ENCODE results near the gene ZSCAN12. TPM values are rescaled to one million over a fixed set of nuclear protein-coding genes. Genes with fewer than 3 reads are reported as not detected.

The ZSCAN12 gene
- total RNA-seq, 2 experiments from 2014 or later: 8.4 to 10.5 TPM

- H3K4me2 ChIP-seq (ENCODE audit: low read length): no peak overlapping the region
Measured at GRCh38 chr6:28356666-28357020, 42.9 kb downstream of the ZSCAN12 start.

DNA sequence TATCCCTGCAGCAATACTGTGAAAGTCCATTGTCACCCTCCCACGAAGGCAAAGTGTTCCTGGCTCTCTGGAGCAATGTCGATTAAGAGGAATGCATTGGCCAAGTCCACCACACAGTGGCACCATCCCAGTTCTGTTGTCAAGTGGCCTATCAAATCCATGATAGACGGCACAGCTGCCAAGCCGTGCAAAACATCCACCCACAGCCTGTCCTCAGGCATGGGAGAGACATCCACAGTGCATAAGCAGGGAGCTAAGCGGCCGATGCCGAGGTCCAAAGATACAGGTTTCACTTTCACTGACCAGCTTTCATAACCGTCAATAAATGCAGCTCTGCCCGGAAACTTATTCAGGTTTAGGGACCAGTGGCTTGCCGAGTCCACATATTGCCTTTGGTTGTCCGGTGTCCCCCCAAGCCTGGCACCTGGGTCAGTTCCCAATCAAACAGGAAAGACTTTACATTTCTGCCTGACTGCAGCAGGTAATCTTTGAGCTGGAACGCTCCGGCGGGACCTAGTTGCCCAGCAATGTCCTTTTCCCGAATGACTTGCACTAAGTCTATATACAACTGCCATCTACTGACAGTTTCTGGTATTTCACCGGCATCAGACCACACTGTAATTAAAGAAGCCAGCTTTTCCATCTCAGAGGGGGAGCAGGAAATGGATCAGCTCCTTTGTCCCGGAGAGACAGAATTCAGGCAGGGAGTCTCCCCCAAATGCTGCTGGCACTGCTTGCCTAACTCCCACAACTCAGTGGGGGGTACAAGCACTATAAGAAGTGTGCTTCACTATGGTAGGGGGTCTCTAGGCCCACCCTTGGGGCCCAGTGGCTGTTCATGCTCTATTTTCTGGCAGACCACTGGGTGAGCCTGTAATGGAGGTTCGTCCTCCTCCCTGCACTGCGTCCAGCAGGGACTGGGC is 43.5 kb downstream of the ZSCAN12 start:
- TF ChIP-seq CTCF (conservative IDR thresholded peaks at IDR 0.05; ENCODE audit: low read length): peak; percentile 78
- TF ChIP-seq EZH2phosphoT487 (IDR thresholded peaks at IDR 0.05; ENCODE audit: borderline replicate concordance, low read depth, low read length): no peak
- no TSS peak for BruUV-seq (replicated peaks)
- Histone ChIP-seq H3K4me1 (ENCODE audit: insufficient read depth, low read length, poor library complexity, severe bottlenecking) (peaks cover 7% of the 10 kb centered on the region), H2AFZ (ENCODE audit: low read length) (peak overlapping the region; percentile 38; the same call in 1 of the 2 replicates), H4K20me1 (ENCODE audit: insufficient read depth, low read length) (no peaks in the 10 kb centered on the region), H3K79me2 (ENCODE audit: insufficient read depth, low read depth, low read length) (peaks cover 1% of the 10 kb centered on the region; the same call in 1 of the 2 replicates), H3K27ac (ENCODE audit: low read depth, low read length, poor library complexity, severe bottlenecking) (no peak overlapping the region), H3K4me3 (ENCODE audit: low read depth, low read length, poor library complexity, severe bottlenecking) (peak overlapping the region; percentile 30), H3K9me3 (ENCODE audit: low read length) (peaks cover 35% of the 10 kb centered on the region), H3K9me2 (ENCODE audit: insufficient read depth, low read length) (no peaks in the 10 kb centered on the region), H3K4me2 (ENCODE audit: low read length) (peak overlapping the region; percentile 66), H3K36me3 (ENCODE audit: insufficient read depth, low read length) (peaks cover 23% of the 10 kb centered on the region)
- POLR2A ChIA-PET: interaction anchor here (0.9 to 1.2 kb wide), 2 partner anchors 218 to 232 kb away, joined by 3 read pairs; partner anchors contain the start of gene ZSCAN16
- peak; percentile 62 for DNase-seq (ENCODE audit: low spot score)
- intact Hi-C loops (cut with micrococcal nuclease; ENCODE audit: unreplicated experiment): no loop called here
- CTCF ChIA-PET (ENCODE audit: unreplicated experiment): no interaction called here

More at GRCh38 chr6:28356666-28357020, 42.9 kb downstream of the ZSCAN12 start:
- no peak overlapping the region for H3K27ac ChIP-seq (ENCODE audit: low read depth, low read length, poor library complexity, severe bottlenecking)
- ChIA-PET CTCF (ENCODE audit: unreplicated experiment) (no interaction called here), POLR2A (interaction anchor here (0.9 to 1.2 kb wide), 2 partner anchors 219 to 232 kb away, joined by 3 read pairs; partner anchors contain the start of gene ZSCAN16)
- H3K4me3 ChIP-seq (ENCODE audit: low read depth, low read length, poor library complexity, severe bottlenecking): no peak overlapping the region
- intact Hi-C loops (cut with micrococcal nuclease; ENCODE audit: unreplicated experiment): no loop called here
- TF ChIP-seq EZH2phosphoT487 (IDR thresholded peaks at IDR 0.05; ENCODE audit: borderline replicate concordance, low read depth, low read length): no peak
- TF ChIP-seq CTCF (conservative IDR thresholded peaks at IDR 0.05; ENCODE audit: low read length): no peak
- DNase-seq (ENCODE audit: low spot score): no peak
- H3K9me2 ChIP-seq (ENCODE audit: insufficient read depth, low read length): no peaks in the 10 kb centered on the region
- H2AFZ ChIP-seq (ENCODE audit: low read length): no peak overlapping the region
- H3K79me2 ChIP-seq (ENCODE audit: insufficient read depth, low read depth, low read length): no peaks in the 10 kb centered on the region
- peaks cover 23% of the 10 kb centered on the region for H3K36me3 ChIP-seq (ENCODE audit: insufficient read depth, low read length)
- peaks cover 35% of the 10 kb centered on the region for H3K9me3 ChIP-seq (ENCODE audit: low read length)
- peaks cover 4% of the 10 kb centered on the region for H3K4me1 ChIP-seq (ENCODE audit: insufficient read depth, low read length, poor library complexity, severe bottlenecking)
- no TSS peak for BruUV-seq (replicated peaks)
- no peaks in the 10 kb centered on the region for H4K20me1 ChIP-seq (ENCODE audit: insufficient read depth, low read length)
